HL-60 (cell line): ENCODE measurements around the gene PALLD.

Source experiments
- DNase-seq, 2 experiments: peaks; one replicate each; pipeline ENCODE4 v3.0.0-alpha.2; 2010 to 2020; ENCODE audit warnings: low read depth in 1 of 2, low spot score in 1 of 2
- H3K27ac ChIP-seq: fragments of 250-450 bp; sonication (Bioruptor Pico); replicated peaks from 2 replicates; pipeline ENCODE4 v1.5.1; 2020; ENCODE audit warnings: mild to moderate bottlenecking, moderate library complexity
- H3K27me3 ChIP-seq: fragments of 250-450 bp; sonication (Bioruptor Pico); 2 replicates; pipeline ENCODE4 v1.5.1; 2021; ENCODE audit warnings: mild to moderate bottlenecking, moderate library complexity; ENCODE audit not compliant: insufficient read depth, poor library complexity, severe bottlenecking
- H3K4me3 ChIP-seq: replicated peaks from 2 replicates; pipeline ENCODE4 v1.5.1; 2011; ENCODE audit warnings: mild to moderate bottlenecking, control low read depth, low read length; ENCODE audit not compliant: insufficient read depth
- GABPA ChIP-seq: IDR thresholded peaks from 2 replicates; pipeline ENCODE4 v1.6.1; 2012; ENCODE audit warnings: low read depth
- POLR2AphosphoS5 ChIP-seq: IDR thresholded peaks from 2 replicates; pipeline ENCODE4 v1.6.1; 2012; ENCODE audit warnings: low read depth
- REST ChIP-seq: IDR thresholded peaks from 2 replicates; pipeline ENCODE4 v1.6.1; 2012; ENCODE audit warnings: low read depth; ENCODE audit not compliant: insufficient replicate concordance
- SPI1 ChIP-seq: IDR thresholded peaks from 2 replicates; pipeline ENCODE4 v1.6.1; 2012; ENCODE audit warnings: low read depth, mild to moderate bottlenecking, borderline replicate concordance
- TF ChIP-seq, protein P1 (sequence below): IDR thresholded peaks from one replicate; pipeline ENCODE4 v1.5.1; 2011; ENCODE audit warnings: low read length, control low read depth, inconsistent platforms; ENCODE audit not compliant: insufficient read depth

Gene PALLD

DNA sequence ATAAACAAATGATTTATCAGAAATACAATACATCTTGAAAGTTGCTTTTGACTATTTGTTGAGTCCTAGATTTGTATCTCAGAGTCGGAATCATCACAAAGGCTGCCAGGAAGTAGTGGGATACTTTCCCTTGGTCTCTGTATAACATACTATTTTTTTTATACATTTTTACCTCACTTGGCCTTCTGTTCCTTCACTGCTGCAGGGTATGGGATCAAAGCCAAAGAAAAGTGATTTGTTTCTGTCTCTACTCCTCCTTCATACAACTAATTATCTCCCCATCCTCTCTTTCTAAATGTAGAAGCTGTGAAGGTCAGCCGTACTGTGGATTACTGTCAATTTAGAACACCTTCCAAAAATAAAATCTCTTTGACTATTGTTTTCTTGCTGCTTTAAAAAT is 24.9 kb downstream of the PALLD start:
- DNase-seq = no peak
- TF ChIP-seq, protein P1, sequence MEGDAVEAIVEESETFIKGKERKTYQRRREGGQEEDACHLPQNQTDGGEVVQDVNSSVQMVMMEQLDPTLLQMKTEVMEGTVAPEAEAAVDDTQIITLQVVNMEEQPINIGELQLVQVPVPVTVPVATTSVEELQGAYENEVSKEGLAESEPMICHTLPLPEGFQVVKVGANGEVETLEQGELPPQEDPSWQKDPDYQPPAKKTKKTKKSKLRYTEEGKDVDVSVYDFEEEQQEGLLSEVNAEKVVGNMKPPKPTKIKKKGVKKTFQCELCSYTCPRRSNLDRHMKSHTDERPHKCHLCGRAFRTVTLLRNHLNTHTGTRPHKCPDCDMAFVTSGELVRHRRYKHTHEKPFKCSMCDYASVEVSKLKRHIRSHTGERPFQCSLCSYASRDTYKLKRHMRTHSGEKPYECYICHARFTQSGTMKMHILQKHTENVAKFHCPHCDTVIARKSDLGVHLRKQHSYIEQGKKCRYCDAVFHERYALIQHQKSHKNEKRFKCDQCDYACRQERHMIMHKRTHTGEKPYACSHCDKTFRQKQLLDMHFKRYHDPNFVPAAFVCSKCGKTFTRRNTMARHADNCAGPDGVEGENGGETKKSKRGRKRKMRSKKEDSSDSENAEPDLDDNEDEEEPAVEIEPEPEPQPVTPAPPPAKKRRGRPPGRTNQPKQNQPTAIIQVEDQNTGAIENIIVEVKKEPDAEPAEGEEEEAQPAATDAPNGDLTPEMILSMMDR = no peak
- TF ChIP-seq SPI1 = no peak
- no peak for TF ChIP-seq REST
- TF ChIP-seq POLR2AphosphoS5 = no peak
- TF ChIP-seq GABPA = no peak
- no peak overlapping the region for H3K27ac ChIP-seq

DNA sequence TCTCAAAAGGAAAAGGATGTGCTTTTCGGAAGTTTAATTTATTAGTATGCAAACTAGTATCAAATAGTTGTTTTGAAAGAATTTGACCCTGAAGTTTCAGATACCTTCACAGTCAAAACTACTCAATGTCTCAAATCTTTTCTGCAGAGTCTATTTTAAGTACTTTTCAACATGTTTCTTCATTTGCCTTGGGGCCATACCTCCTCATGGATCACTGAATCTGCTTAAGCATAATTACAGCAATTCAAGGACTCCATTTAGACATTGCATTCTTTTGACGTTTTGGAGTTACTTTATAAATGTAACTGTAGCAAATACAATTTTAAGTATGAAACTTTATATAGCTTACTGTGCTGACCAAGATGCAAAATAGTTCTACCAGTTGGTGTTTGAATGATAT is 25.5 kb downstream of the PALLD start:
- H3K27ac ChIP-seq = no peak overlapping the region
- DNase-seq = no peak
- no peaks in the 10 kb centered on the region for H3K27me3 ChIP-seq
- H3K4me3 ChIP-seq = no peak overlapping the region
- TF ChIP-seq POLR2AphosphoS5 = no peak
- no peak for TF ChIP-seq GABPA
- TF ChIP-seq REST = no peak
- TF ChIP-seq, protein P1 = no peak
- no peak for TF ChIP-seq SPI1

More for the DNA sequence above, 24.9 kb downstream of the PALLD start:
- Histone ChIP-seq H3K4me3 (no peak overlapping the region), H3K27me3 (no peaks in the 10 kb centered on the region)

- no peaks in the 10 kb centered on the region for H3K27me3 ChIP-seq
- no peak overlapping the region for H3K4me3 ChIP-seq
- TF ChIP-seq REST (no peak), SPI1 (no peak), POLR2AphosphoS5 (no peak), GABPA (no peak)
- TF ChIP-seq, protein P1 = no peak
- DNase-seq = no peak
- no peak overlapping the region for H3K27ac ChIP-seq
These were observed 26.1 kb downstream of the PALLD start for GRCh38 chr4:168522829-168523489.
